BJ (cell line): ENCODE results near the gene RHOU. TPM values are rescaled to one million over a fixed set of nuclear protein-coding genes. Genes with fewer than 3 reads are reported as not detected.

Experiments
- CTCF ChIA-PET: fragments of 350-600 bp; formaldehyde crosslinking; extraction: SDS; loops from one replicate; lab custom pipeline; 2021; ENCODE audit warnings: antibody characterized with exemption, inconsistent platforms; lab: Yijun Ruan, JAX
- POLR2A ChIA-PET: fragments of 300-600 bp; sonication (Branson Sonifier 250); formaldehyde crosslinking; extraction: SDS; loops from one replicate; lab custom pipeline; 2021; ENCODE audit warnings: antibody characterized with exemption; lab: Charles Lee
- DNase-seq: peaks from one replicate; pipeline ENCODE4 v3.0.0-alpha.2; 2011; ENCODE audit warnings: low read depth
- H3K27me3 ChIP-seq: 2 replicates; pipeline ENCODE4 v1.6.0; 2011; ENCODE audit warnings: low read length; ENCODE audit not compliant: control insufficient read depth, insufficient read depth
- H3K36me3 ChIP-seq: 2 replicates; pipeline ENCODE4 v1.5.1; 2011; ENCODE audit warnings: low read length; ENCODE audit not compliant: control insufficient read depth, insufficient read depth
- H3K4me3 ChIP-seq: 2 replicates; pipeline ENCODE4 v1.5.1; 2011; ENCODE audit warnings: low read depth, mild to moderate bottlenecking, control low read depth, low read length
- CTCF ChIP-seq: IDR thresholded peaks from 2 replicates; pipeline ENCODE4 v1.5.1; 2011; ENCODE audit warnings: low read depth, mild to moderate bottlenecking, control low read depth, inconsistent platforms, low read length, moderate library complexity; ENCODE audit not compliant: insufficient read depth
- polyA plus RNA-seq: library from polyadenylated mRNA; depleted of rRNA; stranded (reverse); fragments of >200 nt; gene quantifications from 2 replicates; pipeline ENCODE4 v1.2.3, GENCODE V29; 2011

RHOU gene
- polyA plus RNA-seq, 1 experiment = 0.42 TPM

GRCh38 chr1:228752258-228752657, 17.0 kb downstream of the RHOU start:
- Histone ChIP-seq H3K4me3 (no peak overlapping the region), H3K27me3 (peaks cover 2% of the 10 kb centered on the region), H3K36me3 (no peaks in the 10 kb centered on the region)
- DNase-seq = no peak
- no peak for TF ChIP-seq CTCF
- POLR2A ChIA-PET = no interaction called here
- CTCF ChIA-PET = interaction anchor here (1.1 to 2.9 kb wide), 3 partner anchors 9 to 38 kb away, joined by 3 to 8 read pairs (median 4); partner anchors contain the start of gene RHOU

GRCh38 chr1:228752675-228753265, 17.5 kb downstream of the RHOU start:
- no peak for TF ChIP-seq CTCF
- H3K36me3 ChIP-seq = no peaks in the 10 kb centered on the region
- peaks cover 2% of the 10 kb centered on the region for H3K27me3 ChIP-seq
- no peak overlapping the region for H3K4me3 ChIP-seq
- ChIA-PET POLR2A (no interaction called here), CTCF (interaction anchor here (1.1 to 2.9 kb wide), 3 partner anchors 9 to 37 kb away, joined by 3 to 8 read pairs (median 4); partner anchors contain the start of gene RHOU)
- no peak for DNase-seq

GRCh38 chr1:228753287-228753686, 18.0 kb downstream of the RHOU start:
- Histone ChIP-seq H3K27me3 (peaks cover 2% of the 10 kb centered on the region), H3K36me3 (no peaks in the 10 kb centered on the region), H3K4me3 (no peak overlapping the region)
- no peak for DNase-seq
- ChIA-PET CTCF (interaction anchor here (1.1 to 2.9 kb wide), 3 partner anchors 10 to 36 kb away, joined by 3 to 8 read pairs (median 4); partner anchors contain the start of gene RHOU), POLR2A (no interaction called here)
- TF ChIP-seq CTCF = no peak

- POLR2A ChIA-PET = no interaction called here
- CTCF ChIA-PET = interaction anchor here (0.6 to 2.9 kb wide), 2 partner anchors 19 to 51 kb away, joined by 3 to 8 read pairs; partner anchors contain the start of gene RHOU
- no peak for DNase-seq
Measured at GRCh38 chr1:228753786-228754360, 18.6 kb downstream of the RHOU start.

More at GRCh38 chr1:228753786-228754360, 18.6 kb downstream of the RHOU start:
- peaks cover 2% of the 10 kb centered on the region for H3K27me3 ChIP-seq
- TF ChIP-seq CTCF = no peak
- H3K4me3 ChIP-seq = no peak overlapping the region
- no peaks in the 10 kb centered on the region for H3K36me3 ChIP-seq
